Right lobe of liver (tissue), 6 donors: ENCODE data around the gene EDEM2. TPM values are rescaled to one million over a fixed set of nuclear protein-coding genes. Genes with fewer than 3 reads are reported as not detected.
"Not testable (repeated sequence)": the region's sequence is repeated elsewhere in the genome, so short reads cannot be mapped to it uniquely, and the experiment has no call there.

Source experiments
- ATAC-seq, 4 donors: fragments of 200-7000 bp; cut with Tn5 transposase; one replicate each; pipeline ENCODE4 v1.9.1; 2020; ENCODE audit warnings: mild to moderate bottlenecking in 4 of 4, moderate library complexity in 4 of 4
- DNase-seq, 3 donors: peaks; one replicate each; pipeline ENCODE4 v3.0.0-alpha.2; 2020
- H3K27ac ChIP-seq, 3 donors: fragments of 200-600 bp; one replicate each; pipeline ENCODE4 v1.8.0; 2022
- H3K27me3 ChIP-seq, 2 donors: fragments of 200-600 bp; one replicate each; pipeline ENCODE4 v1.8.0; 2022
- H3K36me3 ChIP-seq, 4 donors: fragments of 200-600 bp; sonication (generic) in 1 of 4; one replicate each; pipeline versions ENCODE4 v1.5.1 to v1.8.0; 2017 to 2022; ENCODE audit warnings: control low read depth in 1 of 4
- H3K4me1 ChIP-seq, 4 donors: fragments of 200-600 bp; sonication (generic) in 1 of 4; one replicate each; pipeline versions ENCODE4 v1.5.1 to v1.8.0; 2017 to 2022; ENCODE audit warnings: control low read depth in 1 of 4
- H3K4me3 ChIP-seq, 3 donors: fragments of 200-600 bp; one replicate each; pipeline ENCODE4 v1.8.0; 2022
- H3K9me3 ChIP-seq, 4 donors: fragments of 200-600 bp; sonication (generic) in 1 of 4; one replicate each; pipeline versions ENCODE4 v1.5.1 to v1.8.0; 2017 to 2022; ENCODE audit warnings: control low read depth in 1 of 4
- POLR2A ChIP-seq: fragments of 450-650 bp; IDR thresholded peaks from one replicate; pipeline ENCODE4 v1.6.1; 2017; ENCODE audit warnings: antibody characterized with exemption, mild to moderate bottlenecking
- WGBS: methylation state at CpG from one replicate; pipeline ENCODE4 v1.1.6; 2018; ENCODE audit warnings: low coverage, low lambda C conversion rate; ENCODE audit not compliant: insufficient coverage; ENCODE audit errors: missing lambda C conversion rate; 5-methylcytosine and 5-hydroxymethylcytosine counted together
- intact Hi-C, 2 donors: fragments of 100-400 bp; cut with DNase I; formaldehyde crosslinking; loops; one replicate each; pipeline versions ENCODE4 v1.11.2 to v1.14.1; 2022
- small RNA-seq, 2 experiments: library from RNA; depleted of rRNA; stranded (forward); fragments of <200 nt; gene quantifications; one replicate each; pipeline ENCODE3, GENCODE V24; 2016
- total RNA-seq, 6 experiments: library from RNA; depleted of rRNA in 2 of 6; stranded (reverse); fragments of >200 nt in 2 of 6; fragmentation: NEBNext Ultra II Directional in 3 of 6; extraction: Animal tissue kit (Norgen Biotek cat#: 25700) in 3 of 6; gene quantifications; one replicate each; pipeline versions ENCODE4 v1.1.0 to v1.2.4, GENCODE V29; 2016 to 2023
- TF ChIP-seq, protein P1 (sequence below), 4 donors: fragments of 200-600 bp in 3 of 4; fragments of 450-650 bp in 1 of 4; IDR thresholded peaks; one replicate each; pipeline versions ENCODE4 v1.5.1 to v1.8.0; 2016 to 2022; ENCODE audit warnings: antibody characterized with exemption in 4 of 4, mild to moderate bottlenecking in 2 of 4
- donor health status: DM: no; HTN: yes; CAD: no.
- donor health status: DM: no; HTN: no; CAD: no.
- donor health status: DM: no; HTN: no; CAD: no.
- donor health status: DM: no; HTN: yes; CAD: no.
- donor health status: DM: no; HTN: yes; CAD: no.

EDEM2 gene
- total RNA-seq, 6 experiments from 2014 or later = 20.1 to 28.0 (median 23.9) TPM

DNA sequence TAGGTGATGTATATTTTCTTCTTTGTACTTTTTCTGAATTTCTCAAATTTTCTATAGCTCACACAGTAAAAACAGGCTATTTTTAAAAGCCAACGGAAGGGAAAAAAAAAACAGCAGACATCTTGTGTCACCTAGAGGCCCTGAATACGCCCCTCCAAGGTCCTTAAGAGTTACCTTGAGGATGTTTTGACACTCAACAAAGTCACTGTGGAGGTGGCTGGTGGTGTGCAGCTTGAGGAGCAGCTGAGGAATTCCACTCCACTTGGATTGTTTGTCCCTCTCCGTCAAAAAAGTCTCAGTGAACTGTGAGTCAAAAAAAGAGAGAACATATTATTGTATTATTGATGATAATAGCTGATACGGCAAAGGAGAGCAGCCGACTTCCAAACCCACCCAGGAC lies 69.3 kb downstream of the EDEM2 start:
- Histone ChIP-seq H3K4me1 (peaks cover 0 to 16% (median 7%) of the 10 kb centered on the region in 4 donors), H3K27ac (no peak overlapping the region), H3K36me3 (peaks cover 0 to 15% (median 10%) of the 10 kb centered on the region in 4 donors), H3K9me3 (no peaks in the 10 kb centered on the region), H3K27me3 (no peaks in the 10 kb centered on the region), H3K4me3 (no peak overlapping the region)
- intact Hi-C loops = no loop called here
- TF ChIP-seq, protein P1, sequence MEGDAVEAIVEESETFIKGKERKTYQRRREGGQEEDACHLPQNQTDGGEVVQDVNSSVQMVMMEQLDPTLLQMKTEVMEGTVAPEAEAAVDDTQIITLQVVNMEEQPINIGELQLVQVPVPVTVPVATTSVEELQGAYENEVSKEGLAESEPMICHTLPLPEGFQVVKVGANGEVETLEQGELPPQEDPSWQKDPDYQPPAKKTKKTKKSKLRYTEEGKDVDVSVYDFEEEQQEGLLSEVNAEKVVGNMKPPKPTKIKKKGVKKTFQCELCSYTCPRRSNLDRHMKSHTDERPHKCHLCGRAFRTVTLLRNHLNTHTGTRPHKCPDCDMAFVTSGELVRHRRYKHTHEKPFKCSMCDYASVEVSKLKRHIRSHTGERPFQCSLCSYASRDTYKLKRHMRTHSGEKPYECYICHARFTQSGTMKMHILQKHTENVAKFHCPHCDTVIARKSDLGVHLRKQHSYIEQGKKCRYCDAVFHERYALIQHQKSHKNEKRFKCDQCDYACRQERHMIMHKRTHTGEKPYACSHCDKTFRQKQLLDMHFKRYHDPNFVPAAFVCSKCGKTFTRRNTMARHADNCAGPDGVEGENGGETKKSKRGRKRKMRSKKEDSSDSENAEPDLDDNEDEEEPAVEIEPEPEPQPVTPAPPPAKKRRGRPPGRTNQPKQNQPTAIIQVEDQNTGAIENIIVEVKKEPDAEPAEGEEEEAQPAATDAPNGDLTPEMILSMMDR (IDR thresholded peaks at IDR 0.05) = no peak
- no peak for TF ChIP-seq POLR2A
- no peak for DNase-seq
- WGBS = 93% methylated on average over 5 of the region's 5 CpGs
- no peak for ATAC-seq

DNA sequence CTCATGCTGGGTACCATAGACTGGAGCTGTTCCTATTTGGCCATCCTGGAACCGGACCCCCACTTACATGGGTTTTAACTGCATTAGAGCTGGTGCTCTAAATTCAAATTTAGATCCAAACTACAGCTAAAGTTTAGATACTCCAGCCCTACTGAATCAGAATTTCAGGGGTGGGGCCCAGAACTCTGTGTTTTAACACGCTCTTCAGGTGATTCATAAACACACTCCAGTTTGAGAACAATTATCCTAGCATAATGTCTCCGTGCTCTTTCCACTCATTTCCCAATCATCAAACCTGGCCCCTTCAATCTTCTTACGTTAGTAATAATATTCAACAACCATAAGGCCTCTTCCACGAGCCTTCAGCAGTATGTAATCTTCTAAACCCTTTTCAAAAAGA lies 69.8 kb downstream of the EDEM2 start:
- H3K36me3 ChIP-seq = peaks cover 0 to 15% (median 10%) of the 10 kb centered on the region in 4 donors
- intact Hi-C loops = no loop called here
- H3K27ac ChIP-seq = no peak overlapping the region
- WGBS = 85% methylated on average over 4 of the region's 5 CpGs
- ATAC-seq = no peak
- no peak overlapping the region for H3K4me3 ChIP-seq
- no peaks in the 10 kb centered on the region for H3K9me3 ChIP-seq
- TF ChIP-seq, protein P1 (IDR thresholded peaks at IDR 0.05) = no peak
- TF ChIP-seq POLR2A = no peak
- no peak for DNase-seq
- H3K4me1 ChIP-seq = peaks cover 0 to 16% (median 7%) of the 10 kb centered on the region in 4 donors
- H3K27me3 ChIP-seq = no peaks in the 10 kb centered on the region

DNA sequence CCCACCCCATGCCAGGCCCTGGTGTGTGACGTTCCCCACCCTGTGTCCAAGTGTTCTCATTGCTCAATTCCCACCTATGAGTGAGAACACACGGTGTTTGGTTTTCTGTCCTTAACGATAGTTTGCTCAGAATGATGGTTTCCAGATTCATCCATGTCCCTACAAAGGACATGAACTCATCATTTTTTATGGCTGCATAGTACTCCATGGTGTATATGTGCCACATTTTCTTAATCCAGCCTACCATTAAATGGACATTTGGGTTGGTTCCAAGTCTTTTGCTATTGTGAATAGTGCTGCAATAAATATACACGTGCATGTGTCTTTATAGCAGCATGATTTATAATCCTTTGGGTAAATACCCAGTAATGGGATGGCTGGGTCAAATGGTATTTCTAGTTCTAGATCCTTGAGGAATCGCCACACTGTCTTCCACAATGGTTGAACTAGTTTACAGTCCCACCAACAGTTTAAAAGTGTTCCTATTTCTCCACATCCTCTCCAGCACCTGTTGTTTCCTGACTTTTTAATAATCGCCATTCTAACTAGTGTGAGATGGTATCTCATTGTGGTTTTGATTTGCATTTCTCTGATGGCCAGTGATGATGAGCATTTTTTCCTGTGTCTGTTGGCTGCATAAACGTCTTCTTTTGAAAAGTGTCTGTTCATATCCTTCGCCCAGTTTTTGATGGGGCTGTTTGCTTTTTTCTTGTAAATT lies 75.5 kb downstream of the EDEM2 start:
- 86% methylated on average over 7 of the region's 8 CpGs for WGBS
- ATAC-seq, H3K4me1 ChIP-seq, H3K4me3 ChIP-seq, H3K9me3 ChIP-seq, DNase-seq, intact Hi-C loops, H3K27me3 ChIP-seq, H3K27ac ChIP-seq: not testable (repeated sequence)
- H3K36me3 ChIP-seq = peaks cover 0 to 11% (median 0%) of the 10 kb centered on the region in 4 donors

DNA sequence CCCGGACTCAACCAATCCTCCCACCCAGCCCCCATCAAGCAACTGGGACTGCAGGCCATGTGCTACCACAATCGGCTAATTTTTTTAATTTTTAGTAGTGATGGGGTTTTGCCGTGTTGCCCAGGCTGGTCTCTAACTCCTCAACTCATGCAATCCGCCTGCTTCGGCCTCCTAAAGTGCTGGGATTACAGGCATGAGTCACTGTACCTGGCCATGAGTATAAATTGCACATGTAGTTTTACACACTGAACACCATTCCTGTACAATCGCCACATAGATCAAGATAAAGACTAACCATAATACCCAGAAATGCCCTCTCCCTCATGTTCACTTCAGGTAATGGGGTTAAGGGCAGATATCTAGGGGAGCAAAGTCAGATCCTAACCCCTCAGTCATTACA lies 80.9 kb downstream of the EDEM2 start:
- intact Hi-C loops = no loop called here
- H3K36me3 ChIP-seq = peaks cover 0 to 11% (median 4%) of the 10 kb centered on the region in 4 donors
- H3K27ac ChIP-seq = no peak overlapping the region
- peaks cover 0 to 6% (median 0%) of the 10 kb centered on the region in 4 donors for H3K4me1 ChIP-seq
- DNase-seq = no peak
- H3K9me3 ChIP-seq = no peaks in the 10 kb centered on the region
- H3K4me3 ChIP-seq = no peak overlapping the region
- WGBS = 93% methylated on average over 6 of the region's 6 CpGs
- H3K27me3 ChIP-seq = no peaks in the 10 kb centered on the region
- no peak for ATAC-seq
- TF ChIP-seq POLR2A = no peak
- TF ChIP-seq, protein P1 (IDR thresholded peaks at IDR 0.05) = no peak

Small RNA genes within 50 kb of the gene (small RNA-seq; reads per million reads assigned to genes)
- gene RF00275 = 0 reads per million in 2 experiments
- gene RNA5SP483 = 0 reads per million in 2 experiments

Other genes starting within 250 kb of the EDEM2 start
- gene GSS, start 191.5 kb downstream of the EDEM2 start, total RNA-seq = 10 to 100 TPM; 25.9 to 63.6 (median 31.7) TPM
- gene MYH7B, start 191.5 kb downstream of the EDEM2 start, total RNA-seq = 1 to 10 TPM in 1 of 6 experiments, under 1 TPM in 4, not detected in 1; 0.11 to 1.0 (median 0.39) TPM
- gene TRPC4AP, start 54.5 kb downstream of the EDEM2 start, total RNA-seq = 10 to 100 TPM; 27.6 to 39.3 (median 34.6) TPM
- 10 to 100 TPM in 1 of 6 experiments, 1 to 10 TPM in 5; 1.4 to 11.0 (median 2.6) TPM for gene PROCR, start 24.7 kb upstream of the EDEM2 start, total RNA-seq
- gene MMP24, start 79.4 kb upstream of the EDEM2 start, total RNA-seq = 1 to 10 TPM in 2 of 6 experiments, under 1 TPM in 4; 0.27 to 1.5 (median 0.84) TPM
- gene MMP24OS, start 130.8 kb upstream of the EDEM2 start, total RNA-seq = 10 to 100 TPM; 13.3 to 40.7 (median 23.5) TPM
- 100 to 1,000 TPM in 2 of 6 experiments, 10 to 100 TPM in 4; 73.6 to 131 (median 83.3) TPM for gene EIF6, start 137.4 kb upstream of the EDEM2 start, total RNA-seq
- gene FAM83C, start 145.1 kb upstream of the EDEM2 start, total RNA-seq = not detected